Activated naive CD4-positive, alpha-beta T cell (primary cell): ENCODE data around the gene DNM3.

Experiments used
- DNase-seq, 4 experiments: peaks; one replicate each; lab custom pipeline; 2025; lab: John Stamatoyannopoulos, UW

Gene DNM3

DNA sequence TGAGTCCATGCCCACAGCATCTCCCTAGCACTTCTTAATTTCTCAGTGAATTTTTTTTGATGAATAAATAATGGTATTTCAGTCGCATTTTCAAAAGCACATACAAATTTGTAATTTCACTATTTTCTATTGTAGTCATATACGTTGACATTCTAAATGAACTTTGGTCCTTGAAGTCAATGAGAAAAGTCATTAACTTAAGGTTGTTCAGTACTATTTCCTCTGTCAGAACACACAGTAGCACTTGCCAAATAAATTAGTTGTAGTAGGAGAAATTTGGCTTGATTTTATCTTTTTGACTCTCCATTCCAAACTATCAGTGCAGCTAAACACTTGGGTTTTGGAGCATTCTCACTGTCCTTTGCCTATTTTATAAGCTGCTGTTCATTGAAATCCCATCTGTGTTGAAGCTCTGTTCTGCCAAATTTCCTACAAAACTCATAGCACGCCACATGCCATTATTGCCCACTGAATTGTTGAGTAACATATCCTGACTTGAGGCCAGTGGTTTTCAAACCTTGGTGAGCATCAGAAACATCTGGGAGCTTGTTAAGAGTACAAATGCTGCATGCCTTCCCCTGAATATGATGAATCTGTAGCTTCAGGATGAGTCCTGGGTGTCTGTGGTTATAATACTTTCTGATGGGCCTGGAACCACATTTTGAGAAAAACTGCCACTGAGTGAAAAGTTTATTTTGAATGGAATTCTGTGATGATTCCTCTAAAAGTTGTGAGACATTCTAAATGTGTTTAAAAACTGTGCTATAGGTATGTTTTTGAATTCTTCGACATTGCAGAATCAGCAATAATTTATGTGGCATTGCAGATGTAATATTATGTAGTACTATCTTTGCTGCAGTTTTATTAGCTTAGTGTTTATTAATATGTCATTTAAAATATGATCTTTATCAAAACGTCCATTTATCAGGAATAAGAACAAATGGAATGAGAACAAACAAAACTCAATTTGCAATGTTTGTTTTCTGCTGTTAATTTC is 78.9 kb downstream of the DNM3 start:
- DNase-seq = no peak

DNA sequence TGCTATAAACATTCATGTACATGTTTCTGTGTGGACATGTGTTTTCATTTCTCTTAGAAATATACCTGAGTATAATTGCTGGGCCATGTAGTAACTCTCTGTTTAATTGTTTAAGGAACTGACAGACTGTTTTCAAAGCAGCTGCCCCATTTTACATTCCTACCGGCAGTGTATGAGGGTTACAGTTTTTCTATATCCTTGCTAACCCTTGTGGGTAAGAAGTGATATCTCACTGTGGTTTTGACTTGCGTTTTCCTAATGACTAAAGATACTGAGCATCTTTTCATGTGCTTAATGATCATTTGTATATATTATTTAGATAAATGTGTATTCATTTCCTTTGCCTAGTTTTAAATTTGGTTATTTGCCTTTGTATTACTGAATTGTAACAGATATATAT is 81.7 kb downstream of the DNM3 start:
- no peak for DNase-seq

DNA sequence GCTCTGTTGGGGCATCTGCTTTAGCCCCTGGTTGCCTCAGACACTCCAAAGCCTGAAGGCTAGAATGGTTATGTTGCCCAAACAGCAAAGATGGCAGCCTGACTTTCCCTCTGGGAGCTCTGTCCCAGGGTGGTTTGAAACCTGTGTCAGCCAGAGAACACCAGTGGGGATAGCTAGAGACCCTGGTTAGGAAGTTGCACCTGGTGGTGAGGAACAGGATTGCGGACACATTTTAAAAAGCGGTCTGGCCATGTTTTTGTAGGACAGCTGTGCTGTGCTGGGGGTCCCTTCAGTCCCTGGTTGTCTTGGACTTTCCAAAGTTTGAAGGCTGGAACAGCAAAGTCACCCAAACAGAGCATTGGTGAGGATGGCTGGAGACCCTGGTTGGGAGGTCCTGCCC is 87.8 kb downstream of the DNM3 start:
- DNase-seq = no peak

- no peak for DNase-seq
These were observed 90.5 kb downstream of the DNM3 start for GRCh38 chr1:171931752-171932151.

- DNase-seq = no peak
These were observed 93.4 kb downstream of the DNM3 start for GRCh38 chr1:171934664-171935063.

DNA sequence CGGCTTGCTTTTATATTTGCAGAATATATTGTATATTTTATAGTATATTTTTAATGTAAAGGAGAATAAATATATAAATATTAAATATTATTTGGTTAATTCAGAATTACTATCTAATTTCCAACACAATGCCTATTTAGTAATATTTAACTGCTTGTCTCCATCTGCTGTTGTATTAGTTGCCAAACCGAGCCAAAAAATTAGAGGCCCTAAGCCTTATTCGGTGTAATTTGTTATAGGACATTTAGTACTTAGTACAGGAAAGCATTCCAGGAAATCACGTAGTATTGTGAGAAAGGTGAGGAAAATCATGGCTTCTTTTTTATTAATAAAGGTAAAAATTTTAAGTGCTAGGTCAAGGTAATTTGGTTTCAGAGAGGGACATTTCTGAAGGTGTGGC is 93.8 kb downstream of the DNM3 start:
- no peak for DNase-seq

DNA sequence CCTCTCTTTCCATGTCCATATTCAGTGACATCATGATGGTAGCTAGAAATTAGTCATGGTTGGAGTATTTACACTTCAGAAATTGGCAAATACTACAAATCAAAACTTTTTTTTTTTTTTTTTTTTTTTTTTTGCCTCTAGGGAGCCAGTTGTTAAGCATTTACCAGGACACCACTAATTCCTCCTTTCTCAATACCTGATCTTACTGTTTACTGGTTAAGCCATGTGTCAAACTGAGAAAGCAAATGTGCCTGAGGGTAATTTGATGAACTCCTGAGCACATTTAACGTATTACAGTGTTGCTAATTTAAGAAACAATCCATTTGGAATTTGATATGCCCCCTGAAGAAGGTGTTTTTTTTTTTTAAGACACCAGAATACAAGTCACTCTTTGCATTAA is 94.4 kb downstream of the DNM3 start:
- DNase-seq = no peak

GRCh38 chr1:171937938-171938337 is 96.6 kb downstream of the DNM3 start:
- DNase-seq = no peak

DNA sequence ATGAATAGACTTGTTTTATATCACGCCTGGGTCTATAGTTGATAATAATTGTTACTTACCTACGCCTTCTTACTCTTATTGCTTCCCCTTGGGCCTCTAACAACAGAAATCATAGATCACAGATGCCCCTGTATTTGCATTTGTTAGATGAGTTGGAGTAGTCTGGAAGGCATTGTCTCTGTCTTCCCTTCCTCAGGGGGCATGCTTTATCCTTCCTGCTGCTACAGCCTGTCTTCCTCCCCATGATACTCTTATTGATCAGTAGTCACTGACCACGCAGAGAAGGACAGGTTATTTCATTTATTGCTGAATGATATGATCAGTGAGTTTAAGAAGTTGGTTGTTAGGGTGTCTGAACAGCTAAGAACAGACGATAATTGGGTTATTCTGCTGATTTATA is 98.4 kb downstream of the DNM3 start:
- DNase-seq = no peak

DNA sequence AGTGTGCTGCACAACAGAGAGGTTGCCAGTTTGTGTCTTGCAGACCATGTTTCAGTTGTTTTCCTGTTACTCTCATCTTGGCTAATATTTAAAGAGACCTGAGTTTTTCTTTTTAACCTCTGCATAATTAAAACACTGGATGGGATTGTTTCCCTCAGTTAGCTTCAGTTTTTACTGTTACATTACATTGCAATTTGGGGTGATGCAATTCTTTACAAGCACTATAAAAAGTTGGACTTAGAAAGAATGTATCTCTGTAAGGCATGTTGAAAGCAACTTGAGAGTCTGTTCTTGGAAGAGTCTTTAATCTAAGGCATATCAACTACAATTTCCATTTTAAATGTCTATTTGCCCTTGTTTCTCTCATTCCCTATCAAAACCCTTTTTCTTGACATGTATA is 99.1 kb downstream of the DNM3 start:
- no peak for DNase-seq

GRCh38 chr1:171941920-171942319 is 100.6 kb downstream of the DNM3 start:
- DNase-seq = no peak

DNA sequence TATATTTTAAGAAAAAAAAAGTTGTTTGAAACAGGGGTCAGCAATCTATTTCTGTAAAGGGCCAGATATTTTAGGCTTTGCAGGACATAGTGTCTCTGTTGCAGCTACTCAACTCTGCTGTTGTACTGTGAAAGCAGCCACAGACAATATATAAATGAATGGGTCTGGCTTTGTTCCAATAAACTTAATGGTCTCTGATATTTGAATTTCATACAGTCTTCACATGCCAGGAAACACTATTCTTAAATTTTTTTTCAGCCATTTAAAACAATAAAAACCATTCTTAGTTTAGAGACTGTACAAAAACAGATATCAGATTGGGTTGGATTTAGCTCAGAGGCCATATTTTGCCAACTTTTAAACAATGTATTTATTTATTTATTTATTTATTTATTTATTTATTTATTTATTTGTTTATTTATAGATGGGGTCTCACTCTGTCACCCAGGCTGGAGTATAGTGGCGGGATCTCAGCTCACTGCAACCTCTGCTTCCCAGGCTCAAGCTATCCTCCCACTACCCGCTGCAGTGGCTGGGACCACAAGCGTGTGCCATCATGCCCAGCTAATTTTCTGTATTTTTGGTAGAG is 102.8 kb downstream of the DNM3 start:
- no peak for DNase-seq

- no peak for DNase-seq
These were observed 107.2 kb downstream of the DNM3 start for GRCh38 chr1:171948511-171948910.

GRCh38 chr1:171949316-171949715 is 108.0 kb downstream of the DNM3 start:
- no peak for DNase-seq

GRCh38 chr1:171953835-171954234 is 112.5 kb downstream of the DNM3 start:
- no peak for DNase-seq

DNA sequence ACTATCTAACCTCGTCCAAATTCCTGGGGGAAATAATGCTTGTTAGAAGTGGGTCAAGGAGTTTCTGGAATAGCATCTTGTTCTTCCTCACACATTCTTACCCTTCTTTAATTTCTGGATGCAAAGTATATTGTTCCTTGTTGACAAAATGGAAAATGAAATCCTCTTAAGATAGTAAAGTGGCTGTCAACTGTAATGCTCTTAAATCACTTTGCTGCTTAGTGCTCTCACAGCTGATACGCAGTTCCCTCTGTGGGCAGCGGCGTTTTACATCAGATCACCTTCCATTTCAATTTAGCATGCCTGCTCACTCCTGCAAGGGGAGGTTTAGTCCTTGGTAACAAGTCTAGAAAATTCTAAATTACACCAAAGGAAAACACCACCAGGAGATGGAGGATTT is 113.1 kb downstream of the DNM3 start:
- DNase-seq = no peak

- no peak for DNase-seq
These were observed 120.6 kb downstream of the DNM3 start for GRCh38 chr1:171961861-171962260.

GRCh38 chr1:171963762-171964161 is 122.5 kb downstream of the DNM3 start:
- DNase-seq = no peak

DNA sequence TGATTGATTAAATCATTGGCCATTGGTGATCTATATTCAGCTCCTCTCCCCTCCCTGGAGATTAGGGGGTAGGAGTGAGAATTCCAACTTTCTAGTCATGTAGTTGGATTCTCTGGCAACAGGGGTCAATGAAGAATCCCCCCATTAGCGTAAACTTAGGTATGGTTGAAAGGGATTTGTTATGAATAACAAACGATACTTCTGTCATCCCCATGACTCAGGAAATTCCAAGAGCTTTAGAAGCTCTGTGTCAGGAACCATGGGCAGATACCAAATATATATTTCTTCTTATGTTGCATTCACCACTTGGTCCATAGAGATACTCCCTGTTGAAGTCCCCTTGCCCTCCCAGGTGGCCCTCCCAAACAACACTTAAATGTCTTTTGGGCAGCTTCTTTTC is 124.5 kb downstream of the DNM3 start:
- DNase-seq = no peak

DNA sequence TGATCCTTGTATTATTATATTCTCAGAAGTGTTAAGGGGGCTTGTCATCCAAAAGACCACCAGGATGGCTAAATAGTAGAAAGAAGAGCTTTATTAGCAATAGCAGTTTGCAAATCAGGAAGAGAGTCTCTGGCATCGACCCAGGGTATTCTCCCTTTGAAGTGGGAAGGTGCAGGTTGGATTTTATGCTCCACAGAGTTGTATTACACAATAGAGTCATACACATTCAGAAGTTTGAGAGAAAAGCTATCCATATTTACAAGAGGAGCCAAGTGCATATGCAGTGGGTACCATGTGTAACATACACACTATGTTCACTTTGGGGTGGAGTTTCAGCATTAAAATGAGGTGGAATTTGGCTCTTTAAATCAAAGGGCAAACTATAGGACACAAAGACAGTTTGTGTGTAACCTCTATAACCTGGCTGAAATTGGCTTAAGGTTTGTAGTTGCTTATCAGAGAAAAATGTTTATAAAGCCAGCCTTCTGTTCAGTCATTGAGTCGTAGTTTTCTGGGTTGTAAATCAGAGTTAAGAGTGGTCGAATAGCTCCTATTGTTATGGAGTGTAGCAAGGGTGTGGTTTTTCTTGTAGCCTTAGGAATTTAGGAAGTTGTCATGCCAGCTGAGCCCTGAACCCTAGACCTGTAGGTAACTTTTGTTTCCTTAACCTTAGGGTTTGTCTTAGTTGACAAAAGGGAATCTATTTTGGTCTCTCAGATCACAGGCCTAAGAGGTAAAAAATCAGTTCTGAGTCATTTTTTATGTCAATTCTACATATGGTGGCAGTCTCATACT is 125.3 kb downstream of the DNM3 start:
- DNase-seq = no peak

GRCh38 chr1:171969226-171969625 is 127.9 kb downstream of the DNM3 start:
- DNase-seq = no peak

DNA sequence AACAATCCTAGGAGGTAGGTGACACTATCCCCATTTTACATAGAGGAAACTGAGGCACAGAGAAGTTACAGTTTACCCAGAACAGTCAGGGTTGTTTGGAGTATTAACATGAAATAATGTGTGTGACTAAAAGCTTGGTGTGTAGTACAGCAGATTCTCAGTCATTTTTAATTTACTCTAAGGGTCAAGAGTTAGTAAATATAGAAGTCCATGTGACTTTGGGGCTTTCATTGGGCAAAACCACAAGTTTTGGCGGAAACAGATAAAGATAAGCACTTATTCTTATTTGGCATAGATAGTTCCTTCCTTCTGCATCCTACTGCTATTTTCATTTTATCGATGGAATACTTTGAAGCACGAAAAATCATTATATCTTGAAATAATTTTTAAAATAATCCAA is 128.5 kb downstream of the DNM3 start:
- DNase-seq = no peak

DNA sequence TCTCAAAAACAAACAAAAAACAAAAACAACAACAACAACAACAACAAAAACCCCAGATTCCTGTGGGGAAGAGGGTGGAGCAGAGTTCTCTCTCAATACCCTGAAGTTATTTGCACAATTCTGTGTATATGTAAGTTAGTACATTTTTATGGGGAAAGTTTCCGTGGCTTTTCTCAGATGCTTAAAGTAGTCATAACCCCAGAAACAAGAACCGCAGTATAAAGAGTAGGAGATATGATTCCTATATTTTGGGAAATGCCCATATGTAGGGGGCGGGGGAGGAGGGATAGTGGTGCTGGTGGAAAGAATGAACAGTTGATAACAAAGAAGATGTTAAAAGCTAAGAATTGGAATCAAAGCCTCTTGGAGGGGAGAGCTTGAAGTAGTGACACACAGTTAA is 131.5 kb downstream of the DNM3 start:
- DNase-seq = no peak
